Cardiac muscle cell (in vitro differentiated cells and primary cell): ENCODE measurements around the gene CHD8. TPM values are rescaled to one million over a fixed set of nuclear protein-coding genes. Genes with fewer than 3 reads are reported as not detected.
"Not testable (repeated sequence)": the region's sequence is repeated elsewhere in the genome, so short reads cannot be mapped to it uniquely, and the experiment has no call there.

Experiments
- DNase-seq, 2 donors: peaks; one replicate each; pipeline versions ENCODE4 v3.0.0 to v3.0.0-alpha.2; 2010 to 2017; ENCODE audit warnings: low read depth in 1 of 2, low spot score in 1 of 2
- H3K27ac ChIP-seq: fragments of 200-600 bp; sonication (generic); 2 replicates; pipeline ENCODE4 v1.5.1; 2016
- H3K27me3 ChIP-seq: fragments of 200-600 bp; sonication (generic); 2 replicates; pipeline ENCODE4 v1.6.0; 2016; ENCODE audit warnings: control low read depth
- H3K36me3 ChIP-seq: fragments of 200-600 bp; sonication (generic); 2 replicates; pipeline ENCODE4 v1.5.1; 2016; ENCODE audit warnings: control low read depth
- H3K4me1 ChIP-seq: fragments of 200-600 bp; sonication (generic); 2 replicates; pipeline ENCODE4 v1.8.1; 2017; ENCODE audit warnings: low read depth, mild to moderate bottlenecking, mixed run types
- H3K4me3 ChIP-seq: fragments of 200-600 bp; sonication (generic); 2 replicates; pipeline ENCODE4 v1.5.1; 2016; ENCODE audit warnings: mild to moderate bottlenecking
- H3K9me3 ChIP-seq: fragments of 200-600 bp; sonication (generic); 2 replicates; pipeline ENCODE4 v1.5.1; 2017; ENCODE audit warnings: low read depth, mild to moderate bottlenecking, control low read depth
- polyA plus RNA-seq: library from polyadenylated mRNA; unstranded; fragments of >200 nt; fragmentation: Nextera tagmentation; extraction: Ambion mirVana; gene quantifications from 2 replicates; pipeline ENCODE4 v1.2.1, GENCODE V29; 2016
- total RNA-seq: library from RNA; depleted of rRNA; stranded (reverse); fragments of >200 nt; gene quantifications from 2 replicates; pipeline ENCODE4 v1.2.3, GENCODE V29; 2016
- TF ChIP-seq, protein P1 (sequence below): IDR thresholded peaks from 2 replicates; pipeline ENCODE4 v1.5.1; 2012; ENCODE audit warnings: low read depth, mild to moderate bottlenecking, low read length

The CHD8 gene
- total and polyA plus RNA-seq, 2 experiments from 2014 or later = 25.2 to 71.4 TPM

DNA sequence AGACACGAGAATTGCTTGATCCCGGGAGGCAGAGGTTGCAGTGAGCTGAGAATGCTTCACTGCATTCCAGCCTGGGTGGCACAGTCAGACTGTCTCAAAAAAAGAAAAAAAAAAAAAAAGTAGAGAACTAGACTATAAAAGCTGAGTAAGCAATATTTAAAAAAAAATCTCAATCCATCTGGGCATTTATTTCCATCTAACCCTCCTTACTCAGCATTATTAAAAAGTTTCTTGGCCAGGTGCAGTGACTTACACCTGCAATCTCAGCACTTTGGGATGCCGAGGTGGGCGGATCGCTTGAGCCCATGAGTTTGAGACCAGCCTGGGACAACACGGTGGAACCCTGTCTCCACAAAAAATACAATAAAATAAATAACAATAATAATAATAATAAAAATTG is 76.6 kb downstream of the CHD8 start:
- H3K27me3 ChIP-seq = no peaks in the 10 kb centered on the region
- DNase-seq = no peak
- H3K36me3 ChIP-seq = no peaks in the 10 kb centered on the region
- no peak overlapping the region for H3K4me3 ChIP-seq
- H3K4me1 ChIP-seq = peaks cover 7% of the 10 kb centered on the region
- H3K9me3 ChIP-seq = no peaks in the 10 kb centered on the region
- TF ChIP-seq, protein P1, sequence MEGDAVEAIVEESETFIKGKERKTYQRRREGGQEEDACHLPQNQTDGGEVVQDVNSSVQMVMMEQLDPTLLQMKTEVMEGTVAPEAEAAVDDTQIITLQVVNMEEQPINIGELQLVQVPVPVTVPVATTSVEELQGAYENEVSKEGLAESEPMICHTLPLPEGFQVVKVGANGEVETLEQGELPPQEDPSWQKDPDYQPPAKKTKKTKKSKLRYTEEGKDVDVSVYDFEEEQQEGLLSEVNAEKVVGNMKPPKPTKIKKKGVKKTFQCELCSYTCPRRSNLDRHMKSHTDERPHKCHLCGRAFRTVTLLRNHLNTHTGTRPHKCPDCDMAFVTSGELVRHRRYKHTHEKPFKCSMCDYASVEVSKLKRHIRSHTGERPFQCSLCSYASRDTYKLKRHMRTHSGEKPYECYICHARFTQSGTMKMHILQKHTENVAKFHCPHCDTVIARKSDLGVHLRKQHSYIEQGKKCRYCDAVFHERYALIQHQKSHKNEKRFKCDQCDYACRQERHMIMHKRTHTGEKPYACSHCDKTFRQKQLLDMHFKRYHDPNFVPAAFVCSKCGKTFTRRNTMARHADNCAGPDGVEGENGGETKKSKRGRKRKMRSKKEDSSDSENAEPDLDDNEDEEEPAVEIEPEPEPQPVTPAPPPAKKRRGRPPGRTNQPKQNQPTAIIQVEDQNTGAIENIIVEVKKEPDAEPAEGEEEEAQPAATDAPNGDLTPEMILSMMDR = no peak
- no peak overlapping the region for H3K27ac ChIP-seq

GRCh38 chr14:21373980-21374379 is 81.9 kb downstream of the CHD8 start:
- Histone ChIP-seq H3K4me3 (no peak overlapping the region), H3K9me3 (no peaks in the 10 kb centered on the region), H3K27ac (no peak overlapping the region), H3K36me3 (peaks cover 30% of the 10 kb centered on the region), H3K27me3 (no peaks in the 10 kb centered on the region), H3K4me1 (no peaks in the 10 kb centered on the region)
- TF ChIP-seq, protein P1 = no peak
- no peak for DNase-seq

- H3K4me3 ChIP-seq, H3K9me3 ChIP-seq, DNase-seq, H3K27me3 ChIP-seq, H3K27ac ChIP-seq, H3K4me1 ChIP-seq: not testable (repeated sequence)
- peaks cover 41% of the 10 kb centered on the region for H3K36me3 ChIP-seq
Measured at GRCh38 chr14:21372814-21373213, 83.1 kb downstream of the CHD8 start.

GRCh38 chr14:21369949-21370679 is 85.8 kb downstream of the CHD8 start:
- TF ChIP-seq, protein P1 = no peak
- H3K4me3 ChIP-seq = no peak overlapping the region
- DNase-seq = no peak
- no peaks in the 10 kb centered on the region for H3K9me3 ChIP-seq
- no peaks in the 10 kb centered on the region for H3K27me3 ChIP-seq
- H3K36me3 ChIP-seq = peaks cover 67% of the 10 kb centered on the region
- no peak overlapping the region for H3K27ac ChIP-seq
- H3K4me1 ChIP-seq = no peaks in the 10 kb centered on the region

- Histone ChIP-seq H3K27me3 (no peaks in the 10 kb centered on the region), H3K4me3 (no peak overlapping the region), H3K36me3 (peaks cover 91% of the 10 kb centered on the region), H3K9me3 (no peaks in the 10 kb centered on the region), H3K27ac (no peak overlapping the region), H3K4me1 (no peaks in the 10 kb centered on the region)
- TF ChIP-seq, protein P1 = no peak
- no peak for DNase-seq
Measured at GRCh38 chr14:21367582-21368144, 88.3 kb downstream of the CHD8 start.

GRCh38 chr14:21356511-21356910 is 99.4 kb downstream of the CHD8 start:
- Histone ChIP-seq H3K27me3 (no peaks in the 10 kb centered on the region), H3K27ac (no peak overlapping the region), H3K9me3 (no peaks in the 10 kb centered on the region), H3K36me3 (peaks cover 86% of the 10 kb centered on the region), H3K4me1 (no peaks in the 10 kb centered on the region), H3K4me3 (no peak overlapping the region)
- TF ChIP-seq, protein P1 = no peak
- no peak for DNase-seq
